DOHH2 (cell line): ENCODE data around the gene SLCO1B1.

Experiments used
- CTCF ChIP-seq: fragments of 200-600 bp; sonication (generic); IDR thresholded peaks from one replicate; pipeline ENCODE4 v1.5.1; 2014; ENCODE audit warnings: antibody characterized with exemption, mild to moderate bottlenecking, low read depth, low read length; ENCODE audit not compliant: poor library complexity, severe bottlenecking
- EZH2phosphoT487 ChIP-seq: fragments of 200-600 bp; sonication (generic); IDR thresholded peaks from 2 replicates; pipeline ENCODE4 v1.6.1; 2017; ENCODE audit warnings: borderline replicate concordance, mild to moderate bottlenecking, antibody characterized with exemption, low read length, moderate library complexity, mixed read lengths

GRCh38 chr12:21264232-21264631, 133.2 kb downstream of the SLCO1B1 start:
- TF ChIP-seq CTCF = no peak
- no peak for TF ChIP-seq EZH2phosphoT487
